ENCODE data around the gene MED29. TPM values are rescaled to one million over a fixed set of nuclear protein-coding genes. Genes with fewer than 3 reads are reported as not detected.
A peak's percentile ranks its signal among the peaks of the same experiment; 100 is the strongest.

The MED29 gene
- total RNA-seq, 1 experiment from 2014 or later = 37.1 TPM

DNA sequence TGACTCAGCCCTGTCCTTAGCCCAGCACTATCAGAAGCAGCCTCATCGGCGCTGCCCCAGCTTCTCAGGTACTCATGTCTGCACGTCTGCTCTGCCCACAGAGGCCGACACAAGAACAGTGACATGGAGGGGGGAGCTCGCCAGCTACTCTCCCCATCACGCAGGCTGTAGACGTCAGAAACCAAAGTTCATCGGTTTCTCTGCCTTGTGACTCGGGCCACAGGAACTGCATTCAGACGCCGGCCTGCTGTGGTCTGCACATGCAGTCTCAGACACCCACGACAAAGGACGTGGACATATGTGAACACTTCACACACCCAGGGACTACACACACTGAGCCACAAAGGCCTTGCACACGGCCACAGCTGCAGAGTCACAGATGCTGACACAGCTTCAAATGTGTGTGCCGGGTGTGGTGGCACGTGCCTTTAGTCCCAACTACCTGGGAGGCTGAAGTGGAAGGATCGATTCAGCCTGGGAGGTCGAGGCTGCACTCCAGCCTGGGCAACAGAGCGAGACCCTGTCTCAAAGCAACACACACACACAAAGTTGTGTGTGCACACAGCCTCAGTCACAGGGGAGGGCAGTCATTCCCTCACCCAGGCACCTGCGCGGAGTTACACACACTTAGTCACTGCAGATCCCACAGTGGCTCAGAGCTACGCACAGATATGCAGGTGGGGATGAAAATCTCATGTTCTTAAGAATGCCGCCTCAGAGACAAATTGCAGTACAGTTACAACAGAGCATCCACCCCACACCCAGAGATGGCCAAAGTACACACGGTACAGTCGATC is 10.6 kb downstream of the MED29 start:
- Histone ChIP-seq H3K9me3 (ENCODE audit: low read depth, low read length, poor library complexity, severe bottlenecking) (no peaks in the 10 kb centered on the region), H3K27ac (ENCODE audit: low read depth, low read length, poor library complexity, severe bottlenecking) (peak overlapping the region; percentile 98), H3K36me3 (ENCODE audit: insufficient read depth, low read length, poor library complexity, severe bottlenecking) (no peaks in the 10 kb centered on the region), H3K27me3 (replicated peaks; ENCODE audit: insufficient read depth, low read depth, low read length, poor library complexity) (no peaks in the 10 kb centered on the region), H3K4me3 (ENCODE audit: low read depth, low read length, poor library complexity, severe bottlenecking) (no peak overlapping the region), H3K4me1 (ENCODE audit: insufficient read depth, low read length, poor library complexity, severe bottlenecking) (peaks cover 27% of the 10 kb centered on the region)
- TF ChIP-seq EZH2 (IDR thresholded peaks at IDR 0.05; ENCODE audit: borderline replicate concordance, low read depth, low read length, poor library complexity, severe bottlenecking) = no peak
- TF ChIP-seq, protein P1, sequence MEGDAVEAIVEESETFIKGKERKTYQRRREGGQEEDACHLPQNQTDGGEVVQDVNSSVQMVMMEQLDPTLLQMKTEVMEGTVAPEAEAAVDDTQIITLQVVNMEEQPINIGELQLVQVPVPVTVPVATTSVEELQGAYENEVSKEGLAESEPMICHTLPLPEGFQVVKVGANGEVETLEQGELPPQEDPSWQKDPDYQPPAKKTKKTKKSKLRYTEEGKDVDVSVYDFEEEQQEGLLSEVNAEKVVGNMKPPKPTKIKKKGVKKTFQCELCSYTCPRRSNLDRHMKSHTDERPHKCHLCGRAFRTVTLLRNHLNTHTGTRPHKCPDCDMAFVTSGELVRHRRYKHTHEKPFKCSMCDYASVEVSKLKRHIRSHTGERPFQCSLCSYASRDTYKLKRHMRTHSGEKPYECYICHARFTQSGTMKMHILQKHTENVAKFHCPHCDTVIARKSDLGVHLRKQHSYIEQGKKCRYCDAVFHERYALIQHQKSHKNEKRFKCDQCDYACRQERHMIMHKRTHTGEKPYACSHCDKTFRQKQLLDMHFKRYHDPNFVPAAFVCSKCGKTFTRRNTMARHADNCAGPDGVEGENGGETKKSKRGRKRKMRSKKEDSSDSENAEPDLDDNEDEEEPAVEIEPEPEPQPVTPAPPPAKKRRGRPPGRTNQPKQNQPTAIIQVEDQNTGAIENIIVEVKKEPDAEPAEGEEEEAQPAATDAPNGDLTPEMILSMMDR (conservative IDR thresholded peaks at IDR 0.05; ENCODE audit: low read depth, low read length) = no peak
- ChIA-PET CTCF (no interaction called here), POLR2A (ENCODE audit: low non-redundant PET) (interaction anchor here (0.6 kb wide), 1 partner anchor 51 kb away, joined by 4 read pairs; no protein-coding TSS in a partner anchor)
- intact Hi-C loops (cut with micrococcal nuclease; ENCODE audit: unreplicated experiment) = no loop called here
- no TSS peak for BruUV-seq (replicated peaks)
- no peak for DNase-seq (ENCODE audit: low spot score)

DNA sequence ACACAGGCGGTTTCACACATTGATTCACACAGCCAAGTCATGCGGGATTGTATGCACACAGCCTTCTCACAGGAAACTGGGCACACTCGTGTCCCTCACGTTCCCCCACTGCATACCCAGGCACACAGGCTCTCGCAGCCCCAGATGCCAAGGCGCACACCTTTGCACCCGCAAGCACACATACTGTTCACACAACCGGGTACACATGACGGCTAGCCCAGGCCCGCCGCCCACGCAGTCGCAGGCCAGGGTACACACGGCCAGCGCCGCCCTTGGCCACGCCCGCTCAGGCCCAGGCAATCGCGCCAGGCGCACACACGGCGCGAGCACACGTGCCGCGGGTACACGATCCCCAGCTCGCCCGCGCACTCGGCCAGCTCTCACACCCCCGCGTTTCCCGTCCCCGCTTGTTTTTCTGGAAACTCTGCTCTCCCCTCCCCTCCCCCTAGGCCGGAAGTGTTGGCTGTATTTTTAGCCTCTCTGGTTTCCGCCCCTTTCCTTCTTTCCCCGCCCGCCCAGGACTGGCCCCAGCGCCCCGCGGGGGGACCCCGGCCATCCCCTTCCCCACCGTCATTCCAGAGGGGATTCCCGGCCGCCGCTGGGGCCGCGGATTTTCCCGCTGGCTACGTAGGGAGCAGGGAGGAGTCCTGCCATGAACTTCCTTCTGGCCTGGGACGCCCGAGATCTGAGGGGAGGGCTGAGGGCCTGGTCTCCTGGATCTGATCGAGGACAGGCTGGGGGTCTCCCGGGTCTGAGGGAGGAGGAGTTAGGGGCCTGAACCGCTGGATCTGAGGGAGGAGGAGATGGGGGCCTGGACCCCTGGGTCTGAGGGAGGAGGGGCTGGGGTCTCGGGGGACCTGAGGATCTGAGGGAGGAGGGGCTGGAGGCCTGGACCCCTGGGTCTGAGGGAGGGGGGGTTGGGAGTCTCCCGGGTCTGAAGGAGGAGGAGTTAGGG is 11.4 kb downstream of the MED29 start:
- Histone ChIP-seq H3K9me3 (ENCODE audit: low read depth, low read length, poor library complexity, severe bottlenecking) (no peaks in the 10 kb centered on the region), H3K36me3 (ENCODE audit: insufficient read depth, low read length, poor library complexity, severe bottlenecking) (no peaks in the 10 kb centered on the region), H3K4me1 (ENCODE audit: insufficient read depth, low read length, poor library complexity, severe bottlenecking) (peaks cover 27% of the 10 kb centered on the region), H3K4me3 (ENCODE audit: low read depth, low read length, poor library complexity, severe bottlenecking) (peak overlapping the region; percentile 50), H3K27ac (ENCODE audit: low read depth, low read length, poor library complexity, severe bottlenecking) (peak overlapping the region; percentile 98), H3K27me3 (replicated peaks; ENCODE audit: insufficient read depth, low read depth, low read length, poor library complexity) (no peaks in the 10 kb centered on the region)
- peak; percentile 91 for DNase-seq (ENCODE audit: low spot score)
- TSS peak; percentile 70 for BruUV-seq (replicated peaks)
- ChIA-PET CTCF (no interaction called here), POLR2A (ENCODE audit: low non-redundant PET) (interaction anchor here (0.5 kb wide), 1 partner anchor 431 kb away, joined by 3 read pairs; no protein-coding TSS in a partner anchor)
- TF ChIP-seq, protein P1 (conservative IDR thresholded peaks at IDR 0.05; ENCODE audit: low read depth, low read length) = no peak
- TF ChIP-seq EZH2 (IDR thresholded peaks at IDR 0.05; ENCODE audit: borderline replicate concordance, low read depth, low read length, poor library complexity, severe bottlenecking) = no peak
- intact Hi-C loops (cut with micrococcal nuclease; ENCODE audit: unreplicated experiment) = no loop called here

Measured in A673 (cell line).